ENCODE results near the gene OPN1SW. TPM values are rescaled to one million over a fixed set of nuclear protein-coding genes. Genes with fewer than 3 reads are reported as not detected.

The OPN1SW gene
- total and polyA plus RNA-seq, 9 of the 15 experiments (the other 6 are each of a cell fraction or from before 2014, with no cell fraction given) = 0.84 to 1.0 TPM; not detected in 7

DNA sequence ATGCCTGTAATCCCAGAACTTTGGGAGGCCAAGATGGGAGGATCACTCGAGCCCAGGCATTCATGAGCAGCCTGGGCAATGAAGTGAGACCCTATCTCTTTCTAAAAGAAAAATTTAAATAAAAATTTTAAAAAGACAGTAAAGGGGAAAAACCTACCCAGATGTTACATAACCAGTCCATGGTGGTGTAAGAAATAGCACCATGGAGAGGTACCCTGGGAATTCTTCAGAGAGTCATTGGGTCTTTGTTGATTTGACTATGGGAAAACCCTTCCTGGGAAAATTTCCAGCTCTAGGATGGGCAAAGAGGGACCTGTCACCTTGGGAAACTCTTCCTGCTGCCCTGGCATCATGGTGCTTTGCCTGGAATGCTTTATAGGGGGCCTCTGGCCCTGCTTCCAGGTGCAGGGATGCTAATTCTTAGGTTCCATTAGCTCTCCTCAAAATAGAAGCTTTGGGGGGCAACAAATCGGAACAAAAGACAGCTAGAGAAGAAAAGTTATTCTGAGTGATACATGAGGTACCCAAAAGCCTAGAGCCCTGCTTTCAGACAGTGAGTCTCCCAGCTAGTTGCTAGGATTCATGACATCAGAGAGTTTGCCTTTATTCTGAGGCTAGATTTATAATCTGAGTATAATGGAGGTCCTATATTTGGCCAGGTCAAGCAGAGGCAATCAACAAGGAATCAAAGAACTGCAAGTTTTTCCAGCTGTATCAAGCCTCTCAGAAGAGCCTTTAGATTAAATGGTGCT is 26.2 kb upstream of the OPN1SW start:
- H3K9me1 ChIP-seq (ENCODE audit: control insufficient read depth, insufficient read depth, low read length) = no peaks in the 10 kb centered on the region
- WGBS (ENCODE audit: insufficient coverage, low coverage, missing lambda C conversion rate) = 63% methylated on average over 2 of the region's 2 CpGs
- H3K9ac ChIP-seq (ENCODE audit: insufficient read depth in 1 of 2, low read depth in 2 of 2, low read length in 2 of 2) = no peak overlapping the region
- H3K4me3 ChIP-seq = no peak overlapping the region
- ChIA-PET POLR2A (interaction anchor here (0.7 to 2.3 kb wide), 4 partner anchors 9 to 679 kb away, joined by 4 to 7 read pairs (median 5); no protein-coding TSS in a partner anchor), CTCF (ENCODE audit: low intra/inter-chr PET ratio) (no interaction called here)
- no peak overlapping the region for H3K27ac ChIP-seq (ENCODE audit: extremely low read depth, low read depth, low read length)
- no peaks in the 10 kb centered on the region for H3K79me2 ChIP-seq (ENCODE audit: control insufficient read depth, insufficient read depth, low read length)
- no peaks in the 10 kb centered on the region for H3K9me3 ChIP-seq (replicated peaks; ENCODE audit: control insufficient read depth, insufficient read depth, low read depth, low read length)
- TF ChIP-seq, protein P1, sequence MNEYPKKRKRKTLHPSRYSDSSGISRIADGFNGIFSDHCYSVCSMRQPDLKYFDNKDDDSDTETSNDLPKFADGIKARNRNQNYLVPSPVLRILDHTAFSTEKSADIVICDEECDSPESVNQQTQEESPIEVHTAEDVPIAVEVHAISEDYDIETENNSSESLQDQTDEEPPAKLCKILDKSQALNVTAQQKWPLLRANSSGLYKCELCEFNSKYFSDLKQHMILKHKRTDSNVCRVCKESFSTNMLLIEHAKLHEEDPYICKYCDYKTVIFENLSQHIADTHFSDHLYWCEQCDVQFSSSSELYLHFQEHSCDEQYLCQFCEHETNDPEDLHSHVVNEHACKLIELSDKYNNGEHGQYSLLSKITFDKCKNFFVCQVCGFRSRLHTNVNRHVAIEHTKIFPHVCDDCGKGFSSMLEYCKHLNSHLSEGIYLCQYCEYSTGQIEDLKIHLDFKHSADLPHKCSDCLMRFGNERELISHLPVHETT (CRISPR knock-in tag; conservative IDR thresholded peaks at IDR 0.05 in 1 of 2, IDR thresholded peaks at IDR 0.05 in 1 of 2) = no peak
- TF ChIP-seq CHAMP1 (IDR thresholded peaks at IDR 0.05) (no peak), MAFG (tag; conservative IDR thresholded peaks at IDR 0.05) (no peak), ZNF197 (CRISPR knock-in tag; IDR thresholded peaks at IDR 0.05; ENCODE audit: low read depth) (no peak), REST (IDR thresholded peaks at IDR 0.05; ENCODE audit: borderline replicate concordance) (peak; percentile 19; the same call in 1 of the 2 replicates), REST (CRISPR knock-in tag; IDR thresholded peaks at IDR 0.05; ENCODE audit: low read depth) (no peak)
- no peak overlapping the region for H2AFZ ChIP-seq (ENCODE audit: low read depth, low read length)
- no peak for ATAC-seq
- no TSS peak for BruUV-seq (replicated peaks)
- intact Hi-C loops (cut with micrococcal nuclease) = no loop called here
- H3K4me1 ChIP-seq (replicated peaks in 1 of 2; ENCODE audit: control insufficient read depth in 2 of 2, insufficient read depth in 2 of 2, low read length in 2 of 2) = no peaks in the 10 kb centered on the region
- H3K27me3 ChIP-seq (ENCODE audit: control insufficient read depth in 2 of 2, insufficient read depth in 2 of 2, low read length in 2 of 2) = no peaks in the 10 kb centered on the region
- FAIRE-seq = no peak
- peaks cover 48% of the 10 kb centered on the region for H3K36me3 ChIP-seq (ENCODE audit: control insufficient read depth, insufficient read depth, low read length)
- no peaks in the 10 kb centered on the region for H4K20me1 ChIP-seq (replicated peaks; ENCODE audit: control insufficient read depth, insufficient read depth, low read length)
- no peak overlapping the region for H3K4me2 ChIP-seq (ENCODE audit: insufficient read depth, low read length)
- no peak for DNase-seq (ENCODE audit: extremely low read depth in 1 of 4, low spot score in 3 of 4)
- in situ Hi-C loops (cut with MboI) = no loop called here

Data from K562 (cell line).